KMS-11 (cell line): Measurements from ENCODE around the gene CD58.
A peak's percentile ranks its signal among the peaks of the same experiment; 100 is the strongest.

ENCODE experiments used
- H2AFZ ChIP-seq: fragments of 200-600 bp; sonication (generic); 2 replicates; pipeline ENCODE4 v1.6.1; 2016; ENCODE audit warnings: antibody characterized with exemption, mixed run types, low read depth
- H3K27ac ChIP-seq: fragments of 200-600 bp; sonication (generic); 2 replicates; pipeline ENCODE4 v1.6.1; 2016; ENCODE audit warnings: mild to moderate bottlenecking, mixed run types
- H3K27me3 ChIP-seq: fragments of 200-600 bp; sonication (generic); 2 replicates; pipeline ENCODE4 v1.6.1; 2017; ENCODE audit warnings: mild to moderate bottlenecking, low read depth, mixed run types, moderate library complexity; ENCODE audit not compliant: insufficient read depth
- H3K36me3 ChIP-seq: fragments of 200-600 bp; sonication (generic); 2 replicates; pipeline ENCODE4 v1.6.1; 2017; ENCODE audit warnings: mild to moderate bottlenecking, mixed run types; ENCODE audit not compliant: insufficient read depth
- H3K4me1 ChIP-seq: fragments of 200-600 bp; sonication (generic); 2 replicates; pipeline ENCODE4 v1.6.1; 2016; ENCODE audit warnings: mild to moderate bottlenecking, low read depth, mixed run types; ENCODE audit not compliant: poor library complexity, severe bottlenecking
- H3K4me2 ChIP-seq: fragments of 200-600 bp; sonication (generic); 2 replicates; pipeline ENCODE4 v1.7.0; 2016; ENCODE audit warnings: mild to moderate bottlenecking, mixed run types
- H3K4me3 ChIP-seq: fragments of 200-600 bp; sonication (generic); IDR thresholded peaks from 2 replicates; pipeline ENCODE4 v1.6.1; 2017; ENCODE audit warnings: low read depth, low read length, mixed read lengths; ENCODE audit not compliant: insufficient read depth
- H3K79me2 ChIP-seq: fragments of 200-600 bp; sonication (generic); 2 replicates; pipeline ENCODE4 v1.6.1; 2016; ENCODE audit warnings: low read depth, mixed run types; ENCODE audit not compliant: insufficient read depth
- H3K9ac ChIP-seq: fragments of 200-600 bp; sonication (generic); 2 replicates; pipeline ENCODE4 v1.6.1; 2016; ENCODE audit warnings: mild to moderate bottlenecking, mixed run types
- H4K20me1 ChIP-seq: fragments of 200-600 bp; sonication (generic); 2 replicates; pipeline ENCODE4 v1.6.1; 2016; ENCODE audit warnings: mild to moderate bottlenecking, mixed run types; ENCODE audit not compliant: insufficient read depth
- TF ChIP-seq, protein P1 (sequence below): fragments of 200-600 bp; sonication (generic); conservative IDR thresholded peaks from 2 replicates; pipeline ENCODE4 v1.6.1; 2017; ENCODE audit warnings: low read depth, mild to moderate bottlenecking, antibody characterized with exemption, low read length, moderate library complexity, mixed read lengths

CD58 gene

DNA sequence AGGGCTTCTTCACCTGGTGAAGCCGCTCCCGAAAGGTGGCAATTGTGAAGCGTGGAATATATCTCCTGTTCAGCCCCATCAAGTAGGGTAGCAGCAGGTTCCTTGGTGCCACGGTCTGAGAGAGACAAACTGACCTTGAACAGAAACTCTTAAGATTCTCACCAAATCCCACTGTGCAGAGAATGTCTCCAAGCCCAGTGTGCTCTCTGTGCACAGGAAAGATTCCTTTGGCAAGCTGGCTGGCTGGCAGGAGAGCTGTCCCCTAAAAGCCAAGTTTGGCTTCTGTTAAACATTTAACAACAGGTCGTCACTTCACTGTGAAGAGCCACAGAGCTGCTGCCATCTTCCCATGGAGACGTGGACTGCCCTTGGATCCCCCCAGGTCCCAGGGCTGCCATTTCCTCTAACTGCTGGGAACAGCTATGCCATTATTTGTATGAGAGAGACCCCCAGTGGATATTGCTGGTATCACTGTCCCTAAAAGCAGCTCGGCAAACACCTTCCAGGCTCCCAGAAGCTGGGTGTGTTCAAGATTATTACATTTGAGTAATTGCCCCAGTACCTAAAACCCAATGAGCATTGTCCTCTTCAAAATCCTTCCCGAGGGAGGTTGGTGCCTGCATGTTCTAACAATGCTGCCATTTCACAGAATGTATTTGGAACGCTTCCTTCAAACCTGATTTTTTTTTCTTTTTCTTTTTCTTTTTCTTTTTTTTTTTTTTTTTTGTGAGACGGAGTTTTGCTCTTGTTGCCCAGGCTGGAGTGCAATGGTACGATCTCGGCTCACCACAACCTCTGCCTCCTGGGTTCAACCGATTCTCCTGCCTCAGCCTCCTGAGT is 71.8 kb downstream of the CD58 start:
- Histone ChIP-seq H3K4me3 (no peak overlapping the region), H2AFZ (no peak overlapping the region), H3K79me2 (no peaks in the 10 kb centered on the region), H4K20me1 (no peaks in the 10 kb centered on the region), H3K27me3 (no peaks in the 10 kb centered on the region), H3K9ac (no peak overlapping the region), H3K4me1 (peaks cover 1% of the 10 kb centered on the region), H3K27ac (no peak overlapping the region), H3K4me2 (no peak overlapping the region), H3K36me3 (no peaks in the 10 kb centered on the region)
- TF ChIP-seq, protein P1, sequence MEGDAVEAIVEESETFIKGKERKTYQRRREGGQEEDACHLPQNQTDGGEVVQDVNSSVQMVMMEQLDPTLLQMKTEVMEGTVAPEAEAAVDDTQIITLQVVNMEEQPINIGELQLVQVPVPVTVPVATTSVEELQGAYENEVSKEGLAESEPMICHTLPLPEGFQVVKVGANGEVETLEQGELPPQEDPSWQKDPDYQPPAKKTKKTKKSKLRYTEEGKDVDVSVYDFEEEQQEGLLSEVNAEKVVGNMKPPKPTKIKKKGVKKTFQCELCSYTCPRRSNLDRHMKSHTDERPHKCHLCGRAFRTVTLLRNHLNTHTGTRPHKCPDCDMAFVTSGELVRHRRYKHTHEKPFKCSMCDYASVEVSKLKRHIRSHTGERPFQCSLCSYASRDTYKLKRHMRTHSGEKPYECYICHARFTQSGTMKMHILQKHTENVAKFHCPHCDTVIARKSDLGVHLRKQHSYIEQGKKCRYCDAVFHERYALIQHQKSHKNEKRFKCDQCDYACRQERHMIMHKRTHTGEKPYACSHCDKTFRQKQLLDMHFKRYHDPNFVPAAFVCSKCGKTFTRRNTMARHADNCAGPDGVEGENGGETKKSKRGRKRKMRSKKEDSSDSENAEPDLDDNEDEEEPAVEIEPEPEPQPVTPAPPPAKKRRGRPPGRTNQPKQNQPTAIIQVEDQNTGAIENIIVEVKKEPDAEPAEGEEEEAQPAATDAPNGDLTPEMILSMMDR = peak; percentile 74

DNA sequence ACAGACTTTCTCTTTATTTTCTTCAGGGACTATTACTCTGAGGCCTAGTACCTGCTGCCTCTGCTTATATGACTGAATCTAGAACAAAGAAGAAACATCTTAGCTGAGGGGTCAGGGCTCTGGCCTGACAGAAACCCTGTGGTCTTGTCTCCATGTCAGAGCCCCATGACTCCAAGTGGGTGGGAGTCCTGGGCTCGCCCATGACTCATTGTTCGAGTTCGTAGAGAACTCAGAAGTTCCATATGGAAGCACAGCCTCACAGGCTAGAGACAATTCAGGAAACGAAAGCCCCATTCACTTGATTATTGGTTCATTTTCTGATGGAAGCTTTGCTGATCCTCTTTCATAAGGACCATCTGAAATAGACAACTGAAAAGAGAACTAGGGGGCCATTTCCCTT is 73.2 kb downstream of the CD58 start:
- no peak overlapping the region for H3K4me3 ChIP-seq
- H3K4me2 ChIP-seq = no peak overlapping the region
- TF ChIP-seq, protein P1 = no peak
- H2AFZ ChIP-seq = no peak overlapping the region
- H3K79me2 ChIP-seq = no peaks in the 10 kb centered on the region
- no peak overlapping the region for H3K9ac ChIP-seq
- H3K36me3 ChIP-seq = no peaks in the 10 kb centered on the region
- H3K27ac ChIP-seq = no peak overlapping the region
- no peaks in the 10 kb centered on the region for H3K4me1 ChIP-seq
- H4K20me1 ChIP-seq = no peaks in the 10 kb centered on the region
- no peaks in the 10 kb centered on the region for H3K27me3 ChIP-seq

DNA sequence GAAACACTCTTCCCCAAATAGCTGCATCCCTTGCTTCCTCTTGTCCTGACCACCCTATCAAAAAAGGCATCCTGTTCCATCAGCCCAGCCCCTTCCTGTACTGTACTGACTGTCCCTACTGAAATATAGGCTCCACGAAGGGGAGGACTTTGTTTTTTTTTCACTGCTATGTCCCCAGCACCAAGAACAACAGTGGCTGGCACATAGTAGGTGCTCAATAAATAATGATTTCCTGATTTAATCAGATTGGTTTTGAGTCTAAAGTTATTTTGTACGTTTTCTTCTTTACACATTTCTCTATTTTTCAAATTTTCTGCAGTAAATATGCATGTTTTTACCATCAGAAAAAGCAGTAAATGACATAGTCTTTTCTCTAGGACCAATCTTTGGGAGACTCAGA is 73.9 kb downstream of the CD58 start:
- no peak overlapping the region for H3K4me2 ChIP-seq

DNA sequence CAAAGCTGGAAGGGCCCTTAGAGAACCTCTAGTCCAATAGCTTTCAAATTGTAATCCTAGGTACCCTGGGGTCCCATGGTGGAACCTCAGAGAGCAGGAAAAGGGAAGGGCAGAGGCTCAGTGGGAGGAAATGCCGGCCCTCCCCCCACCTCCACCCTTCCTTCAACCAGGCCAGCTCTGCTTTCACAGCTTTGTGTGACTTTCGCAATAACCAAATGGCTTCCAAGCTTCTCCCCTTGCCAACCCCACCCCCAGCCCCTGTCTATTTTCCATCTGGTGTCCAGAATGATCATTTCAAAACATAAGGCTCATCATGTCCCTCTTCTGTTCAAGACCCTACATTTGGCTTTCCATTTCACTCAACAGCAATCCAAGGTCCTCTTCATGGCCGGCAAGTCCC is 74.4 kb downstream of the CD58 start:
- H3K27ac ChIP-seq = no peak overlapping the region
- H3K4me2 ChIP-seq = no peak overlapping the region
- H3K79me2 ChIP-seq = no peaks in the 10 kb centered on the region
- no peaks in the 10 kb centered on the region for H3K36me3 ChIP-seq
- H3K27me3 ChIP-seq = no peaks in the 10 kb centered on the region
- TF ChIP-seq, protein P1 = no peak
- H4K20me1 ChIP-seq = no peaks in the 10 kb centered on the region
- H3K9ac ChIP-seq = no peak overlapping the region
- H2AFZ ChIP-seq = no peak overlapping the region
- no peaks in the 10 kb centered on the region for H3K4me1 ChIP-seq
- no peak overlapping the region for H3K4me3 ChIP-seq

More for the DNA sequence above, 73.9 kb downstream of the CD58 start:
- Histone ChIP-seq H3K4me1 (no peaks in the 10 kb centered on the region), H3K27ac (no peak overlapping the region), H3K79me2 (no peaks in the 10 kb centered on the region), H3K9ac (no peak overlapping the region), H3K36me3 (no peaks in the 10 kb centered on the region), H4K20me1 (no peaks in the 10 kb centered on the region), H3K27me3 (no peaks in the 10 kb centered on the region), H2AFZ (no peak overlapping the region), H3K4me3 (no peak overlapping the region)
- TF ChIP-seq, protein P1 = no peak
